SK-N-SH (cell line): ENCODE data around the gene FBF1. TPM values are rescaled to one million over a fixed set of nuclear protein-coding genes. Genes with fewer than 3 reads are reported as not detected.

Source experiments
- CTCF ChIA-PET: fragments of 300-600, 350-600 bp; formaldehyde crosslinking; extraction: SDS; loops from one replicate; lab custom pipeline; 2021; lab: Yijun Ruan, JAX
- POLR2A ChIA-PET: fragments of 350-600 bp; sonication (Branson Sonifier 250); formaldehyde crosslinking; extraction: SDS; loops from one replicate; lab custom pipeline; 2020; ENCODE audit warnings: antibody characterized with exemption, inconsistent platforms; lab: Yijun Ruan, JAX
- DNase-seq: peaks from one replicate; pipeline ENCODE4 v3.0.0; 2012
- H2AFZ ChIP-seq: fragments of 200-600 bp; sonication (generic); 2 replicates; pipeline ENCODE4 v1.8.1; 2016; ENCODE audit warnings: antibody characterized with exemption, mild to moderate bottlenecking, low read depth
- H3F3A ChIP-seq: fragments of 200-600 bp; sonication (generic); replicated peaks from 2 replicates; pipeline ENCODE3; 2016; ENCODE audit warnings: antibody characterized with exemption, mild to moderate bottlenecking; ENCODE audit not compliant: insufficient read depth
- H3K27ac ChIP-seq, 2 experiments: fragments of 200-500 bp in 1 of 2; fragments of 200-600 bp in 1 of 2; sonication (Bioruptor generic) in 1 of 2; sonication (generic), shearing (Covaris generic) in 1 of 2; 2 replicates each; pipeline versions ENCODE4 v1.5.1 to v1.6.1; 2014 to 2016; ENCODE audit warnings: low read depth in 2 of 2, inconsistent platforms in 1 of 2, low read length in 1 of 2, mild to moderate bottlenecking in 1 of 2, mixed read lengths in 1 of 2
- H3K27me3 ChIP-seq: fragments of 200-600 bp; sonication (generic), shearing (Covaris generic); 2 replicates; pipeline ENCODE4 v1.6.1; 2016; ENCODE audit warnings: mixed run types; ENCODE audit not compliant: insufficient read depth
- H3K36me3 ChIP-seq, 2 experiments: fragments of 200-500 bp in 1 of 2; fragments of 200-600 bp in 1 of 2; sonication (Bioruptor generic) in 1 of 2; sonication (generic) in 1 of 2; replicated peaks in 1 of 2; 2 replicates each; pipeline versions ENCODE3 to v1.5.1; 2014 to 2016; ENCODE audit warnings: low read length in 1 of 2, mild to moderate bottlenecking in 1 of 2; ENCODE audit not compliant: insufficient read depth in 2 of 2, control insufficient read depth in 1 of 2
- H3K4me1 ChIP-seq, 2 experiments: fragments of 200-500 bp in 1 of 2; fragments of 200-600 bp in 1 of 2; sonication (Bioruptor generic) in 1 of 2; sonication (generic), shearing (Covaris generic) in 1 of 2; 2 replicates each; pipeline versions ENCODE4 v1.5.1 to v1.6.1; 2014 to 2016; ENCODE audit warnings: low read depth in 1 of 2, low read length in 1 of 2, mixed run types in 1 of 2; ENCODE audit not compliant: insufficient read depth in 2 of 2, control insufficient read depth in 1 of 2
- H3K4me2 ChIP-seq: fragments of 200-600 bp; sonication (generic), shearing (Covaris generic); 2 replicates; pipeline ENCODE4 v1.6.1; 2017; ENCODE audit warnings: mixed run types
- H3K4me3 ChIP-seq, 2 experiments: fragments of 200-500 bp in 1 of 2; fragments of 200-600 bp in 1 of 2; sonication (Bioruptor generic) in 1 of 2; sonication (generic), shearing (Covaris generic) in 1 of 2; 2 replicates each; pipeline versions ENCODE4 v1.5.1 to v1.8.1; 2014 to 2016; ENCODE audit warnings: low read depth in 2 of 2, inconsistent platforms in 1 of 2, low read length in 1 of 2, mild to moderate bottlenecking in 1 of 2, mixed read lengths in 1 of 2, moderate library complexity in 1 of 2
- H3K79me2 ChIP-seq: fragments of 200-600 bp; sonication (generic); 2 replicates; pipeline ENCODE4 v1.8.1; 2017; ENCODE audit warnings: mild to moderate bottlenecking; ENCODE audit not compliant: insufficient read depth
- H3K9ac ChIP-seq: fragments of 200-600 bp; sonication (generic); 2 replicates; pipeline ENCODE4 v1.6.1; 2017; ENCODE audit warnings: mixed run types
- H3K9me2 ChIP-seq: fragments of 200-600 bp; sonication (generic); 2 replicates; pipeline ENCODE4 v1.6.1; 2017; ENCODE audit warnings: mixed run types
- H3K9me3 ChIP-seq: fragments of 200-600 bp; sonication (generic); 2 replicates; pipeline ENCODE4 v1.6.1; 2017; ENCODE audit warnings: mixed run types, mild to moderate bottlenecking, moderate library complexity
- H4K20me1 ChIP-seq: fragments of 200-600 bp; sonication (generic); 2 replicates; pipeline ENCODE4 v1.6.1; 2017; ENCODE audit warnings: mild to moderate bottlenecking, mixed run types; ENCODE audit not compliant: insufficient read depth
- ELF1 ChIP-seq: IDR thresholded peaks from 2 replicates; pipeline ENCODE4 v1.4.0; 2012
- EP300 ChIP-seq, 2 experiments: IDR thresholded peaks; 2 replicates each; pipeline versions ENCODE4 v1.4.0 to v1.6.1; 2012; ENCODE audit warnings: borderline replicate concordance in 1 of 2, low read depth in 1 of 2, low read length in 1 of 2
- EZH2phosphoT487 ChIP-seq: fragments of 200-600 bp; sonication (generic); IDR thresholded peaks from 2 replicates; pipeline ENCODE4 v1.6.1; 2017; ENCODE audit warnings: low read depth, mixed run types, mild to moderate bottlenecking, antibody characterized with exemption, moderate library complexity, borderline replicate concordance
- FOSL2 ChIP-seq: IDR thresholded peaks from 2 replicates; pipeline ENCODE4 v1.4.0; 2012; ENCODE audit warnings: low read depth, mild to moderate bottlenecking, moderate library complexity, borderline replicate concordance
- FOXJ3 ChIP-seq: sonication (generic); formaldehyde crosslinking; IDR thresholded peaks from 2 replicates; pipeline ENCODE4 v1.5.1; 2020; ENCODE audit warnings: mild to moderate bottlenecking, missing genetic modification reagents
- IRF3 ChIP-seq: fragments of 150-350 bp; IDR thresholded peaks from 2 replicates; pipeline ENCODE4 v1.6.1; 2016; ENCODE audit warnings: mild to moderate bottlenecking, low read depth, low read length
- MAX ChIP-seq: IDR thresholded peaks from 2 replicates; pipeline ENCODE4 v1.4.0; 2012; ENCODE audit warnings: low read depth
- MEF2A ChIP-seq: IDR thresholded peaks from 2 replicates; pipeline ENCODE4 v1.4.0; 2012; ENCODE audit warnings: low read depth, borderline replicate concordance
- MXI1 ChIP-seq: IDR thresholded peaks from 2 replicates; pipeline ENCODE4 v1.6.1; 2012; ENCODE audit warnings: mild to moderate bottlenecking, low read depth, low read length, improper control_type of control experiment
- POLR2AphosphoS5 ChIP-seq: IDR thresholded peaks from 2 replicates; pipeline ENCODE4 v1.6.1; 2012; ENCODE audit warnings: low read depth, low read length
- RAD21 ChIP-seq: IDR thresholded peaks from 2 replicates; pipeline ENCODE4 v1.6.1; 2012; ENCODE audit warnings: mild to moderate bottlenecking, low read length
- RCOR1 ChIP-seq: fragments of 150-350 bp; IDR thresholded peaks from 2 replicates; pipeline ENCODE4 v1.6.1; 2017; ENCODE audit warnings: antibody characterized with exemption, low read length
- SMC3 ChIP-seq: IDR thresholded peaks from 2 replicates; pipeline ENCODE4 v1.6.1; 2012; ENCODE audit warnings: low read depth, low read length, improper control_type of control experiment
- TAF1 ChIP-seq: IDR thresholded peaks from 2 replicates; pipeline ENCODE4 v1.6.1; 2012; ENCODE audit warnings: low read depth, mild to moderate bottlenecking, low read length, moderate library complexity, borderline replicate concordance
- USF1 ChIP-seq: IDR thresholded peaks from 2 replicates; pipeline ENCODE4 v1.4.0; 2012; ENCODE audit warnings: low read depth, borderline replicate concordance
- USF2 ChIP-seq: fragments of 150-350 bp; IDR thresholded peaks from 2 replicates; pipeline ENCODE4 v1.6.1; 2017; ENCODE audit warnings: antibody characterized with exemption, low read length, low read depth, borderline replicate concordance
- ZBTB33 ChIP-seq: IDR thresholded peaks from 2 replicates; pipeline ENCODE4 v1.4.0; 2012; ENCODE audit warnings: low read depth, borderline replicate concordance
- WGBS: methylation state at CpG from one replicate; pipeline ENCODE4 v1.1.6; 2017; ENCODE audit warnings: low lambda C conversion rate; 5-methylcytosine and 5-hydroxymethylcytosine counted together
- polyA plus RNA-seq, 3 experiments: library from polyadenylated mRNA; depleted of rRNA; stranded (reverse); fragments of >200 nt; gene quantifications; 2 replicates each; pipeline ENCODE4 v1.2.3, GENCODE V29; 2012

The FBF1 gene
- polyA plus RNA-seq, 1 of the 3 experiments (the other 2 are of a cell fraction) = 19.0 TPM

DNA sequence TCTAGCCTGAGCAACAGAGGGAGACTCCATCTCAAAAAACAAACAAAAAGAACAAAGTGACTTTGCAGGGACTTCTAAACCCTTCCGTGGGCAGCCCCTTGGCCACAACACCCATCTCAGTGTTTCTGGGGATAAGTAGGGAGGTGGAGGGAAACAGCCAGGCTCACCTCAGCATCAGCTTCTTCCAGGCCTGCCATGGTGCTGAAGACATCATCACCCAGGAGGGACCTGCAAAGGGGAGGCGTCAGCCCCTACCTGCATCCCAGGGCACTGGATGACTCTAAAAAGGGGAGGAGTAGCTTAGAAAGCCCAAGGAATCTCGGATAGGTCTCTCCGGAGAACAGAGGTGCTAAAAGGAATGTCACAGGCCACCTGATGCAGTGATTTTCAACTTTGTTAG is 9.8 kb downstream of the FBF1 start:
- H3K4me2 ChIP-seq = no peak overlapping the region
- 90% methylated on average over 4 of the region's 4 CpGs for WGBS
- H3F3A ChIP-seq = no peaks in the 10 kb centered on the region
- no peak for TF ChIP-seq RCOR1
- no peak for TF ChIP-seq ZBTB33
- TF ChIP-seq MXI1 = no peak
- TF ChIP-seq MEF2A = no peak
- no peak for TF ChIP-seq MAX
- TF ChIP-seq POLR2AphosphoS5 = no peak
- no peak for TF ChIP-seq EZH2phosphoT487
- TF ChIP-seq USF2 = no peak
- no peak for TF ChIP-seq RAD21
- TF ChIP-seq FOXJ3 (CRISPR knock-in tag) = no peak
- TF ChIP-seq SMC3 = no peak
- TF ChIP-seq IRF3 = no peak
- TF ChIP-seq TAF1 = no peak
- TF ChIP-seq EP300 (IDR thresholded peaks at IDR 0.05; ENCODE audit: borderline replicate concordance in 1 of 2, low read depth in 1 of 2, low read length in 1 of 2) = no peak
- no peak for TF ChIP-seq FOSL2
- TF ChIP-seq USF1 = no peak
- no peak for TF ChIP-seq ELF1
- no peaks in the 10 kb centered on the region for H3K9me3 ChIP-seq
- ChIA-PET POLR2A (no interaction called here), CTCF (interaction anchor here (1.1 to 1.4 kb wide), 4 partner anchors 10 to 83 kb away, joined by 3 to 5 read pairs (median 4); no protein-coding TSS in a partner anchor)
- H3K4me1 ChIP-seq = no peaks in the 10 kb centered on the region
- no peaks in the 10 kb centered on the region for H4K20me1 ChIP-seq
- no peak for DNase-seq
- no peaks in the 10 kb centered on the region for H3K27me3 ChIP-seq
- no peak overlapping the region for H3K9ac ChIP-seq
- no peak overlapping the region for H3K27ac ChIP-seq
- H3K4me3 ChIP-seq = no peak overlapping the region
- H2AFZ ChIP-seq = no peak overlapping the region
- peaks cover 3 to 6% of the 10 kb centered on the region in 2 experiments for H3K36me3 ChIP-seq
- H3K79me2 ChIP-seq = no peaks in the 10 kb centered on the region
- no peaks in the 10 kb centered on the region for H3K9me2 ChIP-seq
